Stimulated activated CD4-positive, alpha-beta T cell treated with anti-CD3 and anti-CD28 coated beads, Interleukin-12 subunit alpha, Interleukin-12 subunit beta, amount 100 ng/mL, for 24 hours (primary cell): ENCODE measurements around the gene SAP30BP.
"Not testable (repeated sequence)": the region's sequence is repeated elsewhere in the genome, so short reads cannot be mapped to it uniquely, and the experiment has no call there.

Experiments
- DNase-seq, 2 experiments: peaks; one replicate each; pipeline ENCODE4 v3.0.0-alpha.2; 2020; ENCODE audit warnings: low read depth in 2 of 2

The SAP30BP gene

DNA sequence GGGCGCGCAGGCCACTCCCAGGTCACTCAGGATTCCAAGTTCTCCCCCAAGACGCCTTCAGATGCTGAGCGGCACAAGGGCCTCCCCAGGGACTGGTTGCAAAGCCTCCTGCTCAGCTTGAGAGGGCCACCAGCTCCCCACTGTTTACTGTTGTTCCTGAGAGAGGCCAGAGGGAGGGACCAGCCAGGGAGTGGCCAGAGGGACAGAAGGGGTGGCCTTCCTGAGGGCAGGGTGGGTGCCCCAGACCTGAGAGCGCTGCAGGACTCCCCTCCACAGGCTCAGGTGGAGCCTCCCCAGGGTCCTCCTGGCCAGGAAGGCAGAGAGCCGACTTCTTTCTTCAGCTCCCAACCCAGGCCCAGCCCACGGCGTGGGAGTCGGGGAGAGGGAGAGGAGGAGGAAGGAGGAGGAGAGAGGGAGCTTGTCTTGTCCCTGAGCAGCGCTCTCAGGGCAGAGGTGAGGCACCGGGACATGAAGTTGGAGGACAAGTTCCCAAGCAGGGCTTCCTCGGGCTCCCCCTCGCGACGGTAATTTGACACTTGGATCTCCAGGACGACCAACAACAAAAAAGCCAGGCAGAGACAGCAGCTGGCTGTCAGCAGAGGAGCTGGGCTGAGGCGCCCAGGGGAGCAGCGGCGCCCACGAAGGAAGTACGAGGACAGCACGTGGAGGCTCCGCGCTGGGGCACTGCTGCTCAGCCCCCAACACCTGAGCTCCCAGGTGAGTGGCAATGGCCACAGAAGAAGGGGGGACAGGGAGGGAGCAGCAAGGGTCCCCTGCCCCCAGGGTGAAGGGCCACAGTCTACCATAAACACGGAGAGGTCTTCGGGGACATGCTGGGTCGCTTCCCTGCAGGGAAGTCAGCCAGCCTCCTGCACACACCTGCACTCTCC lies 33.4 kb upstream of the SAP30BP start:
- peak; percentile 17 to 40 for DNase-seq

DNA sequence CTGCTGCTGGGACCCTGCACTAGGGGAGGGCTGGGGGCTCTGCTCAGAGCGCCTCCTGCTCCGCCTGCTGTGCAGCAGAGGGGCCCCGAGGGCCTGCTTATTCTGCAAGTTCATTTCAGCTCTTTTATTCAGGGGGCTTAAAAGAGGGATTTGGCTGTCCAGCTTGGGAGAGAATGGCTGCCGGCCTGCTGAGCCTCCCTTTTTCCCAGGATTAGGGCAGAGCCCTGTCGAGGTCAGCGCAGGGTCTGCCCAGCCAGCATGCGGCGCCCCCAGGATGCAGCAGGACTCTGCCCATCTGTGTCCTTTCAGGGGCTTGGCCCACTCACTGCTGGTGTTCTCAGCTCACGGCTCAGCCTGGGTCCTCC lies 32.8 kb upstream of the SAP30BP start:
- no peak for DNase-seq

DNA sequence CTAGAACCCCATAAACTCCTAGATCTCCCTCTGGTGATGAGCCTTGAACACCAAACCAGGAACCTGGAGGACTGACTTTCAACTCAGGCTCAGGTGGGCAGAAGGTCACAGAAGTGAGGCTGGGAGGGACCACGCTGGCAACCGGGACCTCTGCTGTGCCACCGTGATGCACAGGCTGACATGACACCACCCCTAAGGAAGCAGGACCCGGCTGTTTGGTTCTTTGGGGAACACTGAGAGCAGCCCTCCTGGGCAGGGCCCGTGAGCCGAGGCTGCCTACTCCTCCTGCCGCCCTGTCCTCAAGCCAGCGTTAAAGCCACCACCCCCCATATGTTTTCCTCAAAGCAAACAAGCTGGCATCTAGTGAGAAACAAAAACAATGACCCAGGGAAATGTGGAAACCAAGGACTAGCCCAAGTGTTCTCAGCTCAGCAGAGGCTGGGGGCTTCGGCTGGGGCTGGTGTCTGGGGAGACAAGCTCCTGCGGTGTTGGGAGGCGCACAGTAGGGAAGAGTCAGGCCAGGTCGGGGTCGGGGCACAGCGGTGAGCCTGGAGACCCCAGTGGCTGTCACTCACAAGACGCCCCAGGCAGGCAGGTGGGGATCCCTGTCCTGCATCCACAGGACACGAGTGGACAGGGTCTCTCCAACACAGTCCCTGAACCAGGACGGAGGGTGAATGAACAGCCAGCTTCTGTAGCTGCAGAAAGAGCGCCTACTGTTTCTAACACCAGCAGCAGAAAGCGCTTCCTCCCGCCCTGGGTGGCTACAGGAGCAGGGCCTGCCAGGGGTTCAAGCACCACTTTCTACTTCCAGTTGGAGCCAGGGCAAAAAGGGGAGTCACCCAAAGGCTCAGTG lies 32.2 kb upstream of the SAP30BP start:
- no peak for DNase-seq

DNA sequence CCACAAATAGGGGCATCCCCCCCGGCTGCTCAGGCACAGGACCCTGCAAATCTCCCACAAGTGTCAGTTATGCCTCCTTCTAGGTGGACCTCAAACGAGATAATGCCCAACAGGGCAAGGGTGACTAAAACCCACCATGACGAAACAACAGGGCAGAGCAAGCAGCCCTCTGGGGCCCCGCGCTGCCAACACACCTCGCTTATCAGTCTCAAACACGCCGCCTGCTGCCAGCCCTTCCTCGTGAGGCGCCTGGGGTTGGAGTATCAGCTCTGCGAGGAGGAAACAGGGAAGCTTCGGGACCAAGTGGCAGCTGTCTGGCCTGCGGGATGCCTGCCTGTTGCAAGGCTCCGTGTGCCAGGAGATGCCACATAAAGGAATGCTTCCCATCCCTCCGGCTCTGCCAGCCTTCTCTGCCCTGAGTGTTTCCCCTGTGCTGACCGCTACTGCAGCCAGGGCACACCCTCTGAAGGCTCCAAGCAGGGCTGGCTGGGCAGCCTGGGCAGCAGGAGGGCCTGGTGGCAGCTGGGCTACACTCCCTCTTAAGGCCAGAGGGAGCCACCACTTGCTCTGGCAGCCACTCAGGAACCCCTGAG lies 31.4 kb upstream of the SAP30BP start:
- DNase-seq = no peak

DNA sequence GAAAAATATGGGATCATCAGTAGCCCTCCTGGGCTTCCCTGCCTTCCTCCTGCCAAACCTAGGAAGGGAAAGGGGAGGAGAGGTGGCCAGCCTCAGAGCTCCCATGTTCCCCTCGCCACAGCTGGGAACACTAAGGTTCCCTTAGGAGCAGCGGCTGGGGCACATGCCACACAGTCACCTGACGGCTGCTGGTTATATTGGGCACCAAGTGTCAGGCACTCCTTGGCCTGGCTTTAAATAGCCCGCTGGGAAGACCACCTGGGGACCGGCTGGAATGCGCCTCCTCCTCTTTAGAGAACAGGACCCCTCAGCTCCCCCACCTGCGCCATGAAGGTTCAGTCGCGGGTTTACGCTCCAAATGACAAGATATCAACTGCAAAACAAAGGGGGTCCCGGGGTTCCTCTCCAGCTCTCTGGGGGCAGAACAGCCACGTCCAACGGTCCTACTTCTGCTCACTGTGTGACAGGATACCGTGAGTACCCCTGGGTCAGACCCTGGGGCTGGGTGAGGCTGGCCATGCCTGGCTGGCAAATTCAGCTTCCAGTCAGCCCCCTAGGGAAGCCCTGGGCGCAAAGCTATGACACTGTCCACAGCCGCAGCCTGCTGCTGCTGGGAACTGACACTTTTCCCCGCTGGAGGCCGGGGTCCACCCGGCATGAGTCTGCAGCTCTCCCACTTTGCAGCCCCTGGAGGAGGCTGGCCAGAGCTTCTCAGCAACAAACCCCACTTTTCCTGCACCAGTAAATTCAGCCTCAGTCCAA lies 30.6 kb upstream of the SAP30BP start:
- no peak for DNase-seq

DNA sequence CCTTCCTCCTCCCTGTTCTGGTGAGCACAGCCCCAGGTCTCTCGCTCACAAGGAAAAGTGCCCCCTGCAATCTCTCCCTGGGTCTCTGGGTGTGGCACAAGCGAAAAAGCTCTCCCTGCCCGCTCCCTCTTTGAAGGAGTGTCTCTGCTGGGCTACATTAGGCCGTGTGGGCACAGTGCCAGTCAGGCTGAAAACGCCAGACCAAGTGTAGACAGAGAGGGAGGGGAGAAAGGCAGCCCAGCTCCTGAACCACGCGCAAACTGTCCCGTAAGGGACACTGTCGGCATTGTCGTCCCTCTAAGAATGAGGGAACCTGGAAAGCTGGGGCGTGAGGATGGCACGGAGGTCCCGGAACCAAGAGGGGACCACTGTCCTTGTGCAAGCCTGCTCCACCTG lies 30.0 kb upstream of the SAP30BP start:
- no peak for DNase-seq

DNA sequence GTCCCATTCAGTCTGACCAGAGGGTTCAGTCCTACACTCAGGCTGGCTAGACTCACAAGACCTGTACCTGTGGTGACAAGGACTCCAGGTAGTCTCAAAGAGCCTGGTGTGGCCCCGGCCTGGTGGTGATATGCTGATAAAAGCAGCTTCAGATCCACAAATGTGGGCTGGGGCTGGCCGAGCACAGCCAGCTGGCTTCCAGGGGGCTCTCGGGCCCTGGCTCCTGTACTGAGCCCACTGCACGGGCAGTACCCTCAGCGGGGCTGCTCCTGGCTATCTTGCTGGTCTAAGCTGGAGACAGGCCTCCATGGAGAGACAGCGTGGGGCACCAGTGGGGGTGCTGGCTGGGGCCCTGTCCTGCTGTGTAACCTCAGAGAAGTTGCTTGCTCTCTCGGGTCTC lies 29.6 kb upstream of the SAP30BP start:
- no peak for DNase-seq

DNA sequence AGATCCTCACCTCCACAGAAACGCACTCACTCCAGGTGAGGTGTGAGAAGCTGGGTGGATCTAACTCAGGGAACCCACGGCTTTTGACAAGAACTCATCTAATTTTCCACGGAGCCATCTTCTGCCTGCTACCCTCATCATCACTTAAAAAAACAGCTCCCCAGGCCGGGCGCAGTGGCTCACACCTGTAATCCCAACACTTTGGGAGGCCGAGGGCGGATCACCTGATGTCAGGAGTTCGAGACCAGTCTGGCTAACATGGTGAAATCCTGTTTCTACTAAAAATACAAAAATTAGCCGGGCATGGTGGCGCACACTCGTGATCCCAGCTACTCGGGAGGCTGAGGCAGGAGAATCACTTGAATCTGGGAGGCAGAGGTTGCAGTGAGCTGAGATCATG lies 29.1 kb upstream of the SAP30BP start:
- DNase-seq = not testable (repeated sequence)

DNA sequence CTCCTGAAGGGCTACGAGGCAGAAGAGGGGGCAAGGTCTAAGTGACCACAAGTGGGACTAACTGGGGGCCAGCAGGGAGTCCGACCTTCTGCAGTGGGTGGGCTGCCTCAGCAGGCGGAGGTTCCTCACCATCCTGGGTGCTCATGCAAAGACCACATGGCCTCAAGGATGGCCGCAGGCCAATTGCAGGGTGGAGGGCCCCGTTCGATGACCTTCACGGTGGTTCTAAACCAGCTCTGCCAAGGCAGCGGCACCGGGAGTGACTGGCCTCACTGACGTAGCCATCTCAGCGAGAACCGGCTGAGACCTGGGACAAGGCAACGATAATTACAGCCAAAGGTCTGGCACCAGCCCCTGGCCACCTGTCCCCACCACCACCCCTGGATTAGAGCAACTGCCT lies 28.2 kb upstream of the SAP30BP start:
- DNase-seq = no peak

DNA sequence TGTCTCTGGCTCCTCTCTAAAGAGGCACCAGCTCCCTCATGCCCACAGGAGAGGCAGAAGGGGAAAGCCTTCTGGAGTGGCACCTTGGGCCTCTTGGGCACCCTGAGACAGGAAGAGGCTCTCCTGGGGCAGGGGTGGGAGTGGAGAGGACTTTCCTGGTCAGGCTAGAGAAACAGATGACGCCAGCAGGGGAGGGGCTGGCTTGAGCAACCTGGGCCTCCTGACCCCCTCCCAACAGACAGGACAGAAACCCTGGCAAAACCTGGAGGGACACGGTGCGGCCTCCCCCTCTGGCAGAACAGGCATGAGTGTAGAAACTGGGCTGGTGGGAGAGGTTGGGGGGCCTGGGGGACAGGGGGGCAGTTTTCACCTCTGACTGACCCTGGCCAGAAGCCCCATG lies 27.8 kb upstream of the SAP30BP start:
- DNase-seq = no peak

DNA sequence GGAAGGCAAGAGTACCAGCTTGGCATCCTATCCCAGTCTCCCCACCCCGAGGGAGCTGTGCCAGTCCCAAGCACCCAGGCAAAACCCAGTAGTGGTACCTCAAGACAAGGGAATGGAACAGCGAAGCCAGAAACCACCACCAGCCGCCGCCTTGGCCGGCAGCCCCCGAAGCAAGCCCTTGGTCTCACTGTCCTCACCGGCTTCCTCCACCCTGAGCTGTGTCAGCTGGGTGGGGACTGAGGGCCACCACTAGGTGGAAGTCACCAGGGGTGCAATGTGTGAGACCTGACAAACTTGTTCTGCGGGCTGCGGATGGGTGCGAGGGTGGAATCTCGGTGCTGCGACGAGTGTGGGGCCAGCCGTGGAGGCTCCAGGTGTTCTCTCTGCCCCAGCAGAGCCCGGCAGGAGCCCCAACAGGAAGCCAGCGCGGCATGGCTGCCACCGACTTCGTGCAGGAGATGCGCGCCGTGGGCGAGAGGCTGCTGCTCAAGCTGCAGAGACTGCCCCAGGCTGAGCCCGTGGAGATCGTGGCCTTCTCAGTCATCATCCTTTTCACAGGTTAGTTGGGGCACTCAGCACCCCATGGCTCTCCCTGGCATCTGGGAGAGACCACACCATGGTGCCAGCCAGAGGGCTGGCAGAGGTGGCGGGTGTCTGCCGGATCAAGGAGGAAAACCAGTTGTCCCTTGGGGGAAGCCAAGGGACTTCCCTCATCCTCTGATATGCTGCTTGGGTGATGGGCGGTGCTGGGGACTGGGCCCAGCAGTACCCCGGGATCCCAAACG lies 27.2 kb upstream of the SAP30BP start:
- DNase-seq = no peak

DNA sequence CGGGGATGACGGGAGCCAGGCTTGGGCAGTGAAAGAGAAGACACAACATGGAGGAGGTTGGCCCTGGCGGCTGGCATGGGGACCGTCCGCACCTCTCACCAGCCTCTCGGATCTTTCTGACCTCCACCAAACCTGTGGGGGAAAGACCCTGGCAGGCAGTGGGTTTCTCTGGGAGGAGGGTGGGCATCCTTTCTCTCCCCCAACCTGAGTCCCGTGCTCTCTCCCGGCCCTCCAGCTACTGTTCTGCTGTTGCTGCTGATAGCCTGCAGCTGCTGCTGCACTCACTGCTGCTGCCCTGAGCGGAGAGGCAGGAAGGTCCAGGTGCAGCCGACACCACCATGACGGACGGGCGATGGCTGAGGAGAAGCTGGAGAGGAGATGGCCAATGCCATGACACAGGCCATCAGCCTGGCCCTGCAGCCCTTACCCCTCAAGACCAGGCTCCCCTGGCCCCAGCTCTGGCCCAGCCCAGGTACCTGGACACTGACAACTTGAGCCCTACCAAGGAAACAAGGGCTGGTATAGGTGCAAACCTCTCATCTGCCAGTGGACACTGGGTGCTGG lies 26.5 kb upstream of the SAP30BP start:
- DNase-seq = no peak

DNA sequence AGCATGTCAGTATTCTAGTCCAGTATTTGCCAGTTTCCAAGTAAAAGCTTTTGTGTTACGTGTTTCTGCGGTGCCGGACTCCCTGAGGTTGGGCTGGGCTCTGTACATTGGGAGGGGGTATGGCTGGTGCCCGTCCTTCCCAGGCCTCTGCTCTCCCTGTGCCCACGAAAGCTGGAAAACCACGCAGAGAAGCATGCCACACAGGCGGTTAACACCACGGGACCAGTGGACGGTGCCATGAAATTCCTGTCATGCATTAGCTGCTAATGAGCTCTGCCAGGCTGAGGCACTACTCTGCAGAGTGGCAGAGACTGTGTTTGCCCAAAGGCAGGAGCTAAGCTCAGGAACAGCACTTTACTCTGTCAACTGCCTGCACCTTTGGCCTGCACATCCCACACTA lies 25.8 kb upstream of the SAP30BP start:
- DNase-seq = no peak

DNA sequence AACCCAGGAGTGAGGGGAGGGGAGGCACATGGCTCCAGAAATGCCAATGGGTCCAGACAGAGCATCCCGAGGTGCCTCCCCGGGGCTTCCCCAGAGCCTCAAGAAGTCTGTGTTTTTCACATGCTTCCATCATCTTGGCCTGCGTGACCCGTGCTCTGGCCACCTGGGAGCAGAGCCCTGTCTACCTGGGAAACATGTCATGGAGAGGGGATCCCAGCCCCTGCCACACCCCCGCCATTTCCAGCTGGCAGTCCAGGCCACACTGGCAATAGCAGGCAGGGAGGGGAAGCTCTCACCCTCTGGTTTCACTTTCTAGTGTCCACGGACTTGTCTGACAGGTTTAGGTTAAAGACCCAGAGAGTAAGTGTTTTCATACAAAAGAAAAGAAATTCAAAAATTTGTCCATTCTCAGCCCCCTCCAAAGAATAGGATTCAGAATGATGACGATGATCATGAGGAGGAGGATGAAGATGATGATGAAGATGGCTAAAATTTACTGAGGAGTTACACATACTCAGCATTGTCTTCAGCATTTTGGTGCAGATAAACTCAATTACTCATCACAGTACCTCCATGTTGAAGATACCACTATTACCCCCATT lies 24.9 kb upstream of the SAP30BP start:
- no peak for DNase-seq

DNA sequence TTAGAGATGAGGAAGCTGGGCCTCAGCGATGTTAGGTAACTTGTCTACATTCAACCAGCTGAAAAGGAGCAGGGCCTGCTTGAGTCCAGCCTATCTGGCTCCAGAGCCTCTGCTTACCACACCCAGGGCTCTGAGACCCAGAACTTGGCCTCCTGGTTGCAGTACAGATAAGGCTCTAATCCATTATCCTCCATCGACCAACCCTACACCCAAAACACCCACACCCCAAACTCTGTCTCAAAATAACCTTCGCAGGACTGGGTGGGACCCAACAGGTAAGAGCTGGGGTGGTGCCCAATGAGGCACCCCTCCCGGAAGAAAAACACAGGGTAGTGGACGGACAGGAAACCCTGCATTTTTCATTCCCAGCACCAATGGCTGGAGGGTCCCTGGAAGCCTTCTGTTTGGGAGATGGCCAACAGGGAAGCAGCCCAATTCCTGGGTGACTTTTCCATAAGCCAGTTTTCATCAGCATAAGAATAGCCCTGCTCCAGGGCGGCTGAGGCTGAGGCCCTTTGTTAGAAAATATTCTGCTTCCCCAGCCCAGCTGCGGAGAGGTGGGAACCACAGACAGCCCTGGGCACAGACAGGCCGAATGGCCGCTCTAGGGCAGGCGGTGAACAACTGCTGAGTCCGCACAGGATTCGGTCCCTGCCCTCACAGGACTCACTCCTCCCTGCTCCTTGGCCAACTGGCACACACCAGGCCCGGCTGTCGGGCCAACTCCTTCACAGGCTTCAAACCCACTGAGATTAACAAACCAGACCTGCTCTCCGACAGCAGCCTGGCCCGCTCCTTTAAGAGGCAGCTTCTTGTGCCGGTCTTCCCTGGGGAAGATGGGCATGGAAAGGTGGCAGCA lies 24.1 kb upstream of the SAP30BP start:
- no peak for DNase-seq

DNA sequence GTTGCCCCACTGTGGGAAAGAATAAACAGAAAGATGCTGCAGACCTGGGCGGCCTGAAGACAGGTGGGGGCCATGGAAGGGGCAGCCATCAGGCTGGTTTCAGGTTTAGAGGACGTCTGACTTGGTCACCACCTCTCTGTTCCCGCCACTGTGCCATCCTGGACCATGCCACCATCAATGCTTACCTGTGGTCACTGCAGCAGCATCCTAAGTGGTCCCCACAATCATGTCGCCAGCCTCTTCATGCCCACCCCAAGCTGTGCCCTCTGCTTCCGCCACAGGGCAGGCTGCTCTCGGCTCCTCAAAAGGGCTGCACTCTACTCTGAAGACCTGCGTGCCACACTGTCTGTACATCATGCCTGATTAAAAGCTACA lies 23.5 kb upstream of the SAP30BP start:
- DNase-seq = no peak

DNA sequence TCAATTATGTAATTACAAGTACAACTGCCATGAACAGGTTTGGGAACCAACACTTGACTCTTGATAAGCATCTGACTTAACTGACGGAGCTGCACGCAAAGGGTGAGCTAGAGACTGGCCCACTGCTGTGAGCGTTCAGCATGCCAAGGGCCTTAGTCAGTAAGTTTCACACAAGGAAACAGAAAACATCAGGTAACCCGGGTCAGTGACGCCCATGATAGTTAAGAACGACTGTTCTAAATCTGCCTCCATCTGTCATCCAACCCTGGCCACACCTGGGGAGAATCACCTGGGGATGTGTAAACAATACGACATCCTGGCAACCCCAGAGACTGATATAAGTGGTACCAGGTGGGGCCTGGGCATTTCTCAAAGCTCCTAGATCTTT lies 21.6 kb upstream of the SAP30BP start:
- DNase-seq = no peak

DNA sequence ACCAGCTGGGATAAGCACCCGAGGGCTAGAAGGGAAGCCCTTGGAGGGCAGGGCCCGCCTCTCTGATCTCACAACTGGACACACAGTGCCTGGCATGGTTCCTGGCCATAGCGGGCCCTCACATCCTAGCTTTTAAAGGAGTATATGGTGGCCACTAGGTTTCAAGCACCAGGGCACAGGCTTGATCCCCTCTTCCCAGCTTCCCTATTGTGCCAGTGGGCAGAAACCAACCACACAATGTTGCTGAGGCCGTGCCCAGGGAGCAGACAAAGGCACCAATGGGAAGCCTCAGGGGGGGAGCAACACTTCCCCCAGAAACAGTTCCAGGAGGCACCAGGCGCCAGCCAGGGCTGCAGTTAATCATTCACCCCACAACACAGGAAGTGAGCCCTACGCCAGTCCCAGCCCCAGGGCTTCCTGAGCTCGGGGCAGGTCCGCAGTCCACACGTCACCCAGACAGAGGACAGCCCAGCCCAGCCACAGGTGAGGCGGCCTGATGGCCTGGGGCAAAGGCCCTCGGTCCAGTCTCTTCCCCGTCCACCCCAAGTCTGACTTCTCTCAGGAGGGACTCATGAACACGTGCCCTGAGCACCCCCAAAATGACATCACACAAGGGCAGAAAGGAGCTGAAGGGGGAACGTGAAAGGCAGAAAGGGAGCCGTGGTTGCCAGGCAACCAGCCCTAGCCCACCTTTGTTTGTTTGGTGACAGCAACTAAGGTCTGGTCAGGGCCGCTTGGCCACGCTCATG lies 21.1 kb upstream of the SAP30BP start:
- no peak for DNase-seq

DNA sequence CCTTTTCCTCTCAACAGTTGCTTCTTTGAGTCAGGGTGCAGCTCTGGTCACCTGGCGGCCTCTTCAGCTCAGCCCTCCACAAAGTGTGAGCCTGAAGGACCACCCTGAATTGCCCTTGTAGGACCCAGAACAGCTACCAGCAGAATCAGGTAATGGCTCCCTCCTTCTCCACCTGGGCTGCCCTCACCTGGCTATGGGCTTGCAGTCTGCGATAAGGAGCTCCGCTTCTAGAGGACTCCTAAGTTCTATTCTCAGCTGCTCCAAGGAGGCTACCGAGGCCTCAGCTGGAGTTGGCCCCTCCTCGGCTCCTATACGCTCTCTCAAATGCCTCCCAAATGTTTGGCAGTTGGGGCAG lies 20.5 kb upstream of the SAP30BP start:
- no peak for DNase-seq
